Fibroblast of lung (primary cell): ENCODE measurements around the gene FAM234B.

ENCODE experiments used
- CTCF ChIP-seq, 2 donors: IDR thresholded peaks in 1 of 2; conservative IDR thresholded peaks in 1 of 2; 1 replicate in 1 of 2; 2 replicates in 1 of 2; pipeline ENCODE4 v1.5.1; 2011 to 2012; ENCODE audit warnings: low read length in 2 of 2, control low read depth in 1 of 2, inconsistent platforms in 1 of 2, low read depth in 1 of 2, mild to moderate bottlenecking in 1 of 2
- EZH2 ChIP-seq: IDR thresholded peaks from 2 replicates; pipeline ENCODE4 v1.5.1; 2012; ENCODE audit warnings: low read length, control low read depth, mild to moderate bottlenecking; ENCODE audit errors: missing control alignments

GRCh38 chr12:13100605-13100881 lies 56.4 kb downstream of the FAM234B start:
- TF ChIP-seq CTCF (conservative IDR thresholded peaks at IDR 0.05 in 1 of 2, IDR thresholded peaks at IDR 0.05 in 1 of 2; ENCODE audit: low read depth in 1 of 2, low read length in 2 of 2) (no peak), EZH2 (no peak)
